PC-9 (cell line): ENCODE measurements around the gene SLC18A3.

Experiments
- EZH2 ChIP-seq: fragments of 200-600 bp; sonication (generic); IDR thresholded peaks from 2 replicates; pipeline ENCODE4 v1.8.0; 2017; ENCODE audit warnings: antibody characterized with exemption, low read depth
- TF ChIP-seq, protein P1 (sequence below): fragments of 200-600 bp; sonication (generic); conservative IDR thresholded peaks from 2 replicates; pipeline ENCODE4 v1.6.1; 2017; ENCODE audit warnings: mixed run types, antibody characterized with exemption, mild to moderate bottlenecking, moderate library complexity

DNA sequence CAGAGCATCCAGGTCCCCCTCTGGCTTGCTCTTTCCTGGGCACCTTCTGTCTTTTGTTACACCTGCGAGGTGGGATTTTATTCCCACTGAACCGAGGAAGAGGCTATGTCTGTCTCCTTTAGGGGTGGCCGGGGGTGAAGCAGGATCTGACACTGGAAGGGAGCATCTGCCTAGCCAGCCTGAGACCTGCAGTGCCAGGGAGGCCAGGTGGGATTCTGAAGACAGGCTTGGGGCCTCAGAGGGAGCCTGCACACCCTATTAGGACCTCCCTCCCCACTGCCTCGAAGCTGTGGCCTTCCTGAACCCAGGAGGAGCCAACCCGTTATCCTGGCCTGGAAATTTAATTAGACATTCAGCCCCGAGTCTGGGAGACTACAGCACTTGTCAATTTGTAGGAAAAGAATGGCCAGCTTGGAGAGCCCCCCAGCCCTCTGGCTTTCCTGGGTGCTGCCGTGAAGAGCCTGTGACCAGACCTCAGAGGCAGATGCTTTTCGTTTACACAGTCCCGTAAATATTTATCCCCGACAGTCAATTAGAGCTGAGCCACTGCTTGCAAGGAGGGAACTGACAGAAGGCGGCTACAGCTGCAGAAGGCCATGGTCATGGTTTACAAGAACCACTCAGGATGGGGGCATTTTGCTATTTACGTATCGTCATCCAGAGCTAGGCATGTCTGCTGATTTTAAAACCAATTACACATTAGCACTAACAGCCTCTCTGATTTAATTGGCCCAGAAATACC lies 23.4 kb downstream of the SLC18A3 start:
- TF ChIP-seq, protein P1, sequence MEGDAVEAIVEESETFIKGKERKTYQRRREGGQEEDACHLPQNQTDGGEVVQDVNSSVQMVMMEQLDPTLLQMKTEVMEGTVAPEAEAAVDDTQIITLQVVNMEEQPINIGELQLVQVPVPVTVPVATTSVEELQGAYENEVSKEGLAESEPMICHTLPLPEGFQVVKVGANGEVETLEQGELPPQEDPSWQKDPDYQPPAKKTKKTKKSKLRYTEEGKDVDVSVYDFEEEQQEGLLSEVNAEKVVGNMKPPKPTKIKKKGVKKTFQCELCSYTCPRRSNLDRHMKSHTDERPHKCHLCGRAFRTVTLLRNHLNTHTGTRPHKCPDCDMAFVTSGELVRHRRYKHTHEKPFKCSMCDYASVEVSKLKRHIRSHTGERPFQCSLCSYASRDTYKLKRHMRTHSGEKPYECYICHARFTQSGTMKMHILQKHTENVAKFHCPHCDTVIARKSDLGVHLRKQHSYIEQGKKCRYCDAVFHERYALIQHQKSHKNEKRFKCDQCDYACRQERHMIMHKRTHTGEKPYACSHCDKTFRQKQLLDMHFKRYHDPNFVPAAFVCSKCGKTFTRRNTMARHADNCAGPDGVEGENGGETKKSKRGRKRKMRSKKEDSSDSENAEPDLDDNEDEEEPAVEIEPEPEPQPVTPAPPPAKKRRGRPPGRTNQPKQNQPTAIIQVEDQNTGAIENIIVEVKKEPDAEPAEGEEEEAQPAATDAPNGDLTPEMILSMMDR: no peak
- no peak for TF ChIP-seq EZH2
